NB4 (cell line): Measurements from ENCODE around the gene SCART1.

ENCODE experiments used
- MAX ChIP-seq: IDR thresholded peaks from 2 replicates; pipeline ENCODE4 v1.6.1; 2011; ENCODE audit warnings: low read depth, low read length
- POLR2A ChIP-seq: IDR thresholded peaks from 2 replicates; pipeline ENCODE4 v1.6.1; 2011; ENCODE audit warnings: mild to moderate bottlenecking; ENCODE audit not compliant: insufficient read length; ENCODE audit errors: extremely low read depth
- TF ChIP-seq, protein P1 (sequence below): IDR thresholded peaks from one replicate; pipeline ENCODE4 v1.5.1; 2012; ENCODE audit warnings: low read depth, low read length

GRCh38 chr10:133448120-133448519 is 5.6 kb upstream of the SCART1 start:
- TF ChIP-seq POLR2A, result no peak
- TF ChIP-seq, protein P1, sequence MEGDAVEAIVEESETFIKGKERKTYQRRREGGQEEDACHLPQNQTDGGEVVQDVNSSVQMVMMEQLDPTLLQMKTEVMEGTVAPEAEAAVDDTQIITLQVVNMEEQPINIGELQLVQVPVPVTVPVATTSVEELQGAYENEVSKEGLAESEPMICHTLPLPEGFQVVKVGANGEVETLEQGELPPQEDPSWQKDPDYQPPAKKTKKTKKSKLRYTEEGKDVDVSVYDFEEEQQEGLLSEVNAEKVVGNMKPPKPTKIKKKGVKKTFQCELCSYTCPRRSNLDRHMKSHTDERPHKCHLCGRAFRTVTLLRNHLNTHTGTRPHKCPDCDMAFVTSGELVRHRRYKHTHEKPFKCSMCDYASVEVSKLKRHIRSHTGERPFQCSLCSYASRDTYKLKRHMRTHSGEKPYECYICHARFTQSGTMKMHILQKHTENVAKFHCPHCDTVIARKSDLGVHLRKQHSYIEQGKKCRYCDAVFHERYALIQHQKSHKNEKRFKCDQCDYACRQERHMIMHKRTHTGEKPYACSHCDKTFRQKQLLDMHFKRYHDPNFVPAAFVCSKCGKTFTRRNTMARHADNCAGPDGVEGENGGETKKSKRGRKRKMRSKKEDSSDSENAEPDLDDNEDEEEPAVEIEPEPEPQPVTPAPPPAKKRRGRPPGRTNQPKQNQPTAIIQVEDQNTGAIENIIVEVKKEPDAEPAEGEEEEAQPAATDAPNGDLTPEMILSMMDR, result no peak
- TF ChIP-seq MAX, result no peak
